ENCODE results near the gene SORCS1. TPM values are rescaled to one million over a fixed set of nuclear protein-coding genes. Genes with fewer than 3 reads are reported as not detected.

The SORCS1 gene
- total and polyA plus RNA-seq, 8 donors: 0.46 to 2.6 (median 1.6) TPM

GRCh38 chr10:106711313-106711906 is 453.1 kb downstream of the SORCS1 start:
- FAIRE-seq: no peak
- H3K27me3 ChIP-seq: no peaks in the 10 kb centered on the region
- no peaks in the 10 kb centered on the region for H3K9me3 ChIP-seq
- peak in 2 of 4 donors; percentile 55 to 70 for ATAC-seq
- no peak overlapping the region for H3K4me3 ChIP-seq
- H3K27ac ChIP-seq: no peak overlapping the region
- peak in 5 of 6 donors; percentile 4 to 74 (median 36) for DNase-seq
- H3K4me1 ChIP-seq: no peaks in the 10 kb centered on the region
- H3K36me3 ChIP-seq: no peaks in the 10 kb centered on the region
- intact Hi-C loops (cut with DNase I): no loop called here
- WGBS, 2 donors: 59 to 69% methylated on average over 6 of the region's 6 CpGs
- peak; percentile 41 to 57 (median 52) for TF ChIP-seq CTCF (IDR thresholded peaks at IDR 0.05)

GRCh38 chr10:106708506-106708905 is 456.0 kb downstream of the SORCS1 start:
- Histone ChIP-seq H3K27ac (no peak overlapping the region), H3K4me1 (no peaks in the 10 kb centered on the region), H3K4me3 (no peak overlapping the region), H3K36me3 (no peaks in the 10 kb centered on the region), H3K9me3 (no peaks in the 10 kb centered on the region), H3K27me3 (no peaks in the 10 kb centered on the region)
- no peak for TF ChIP-seq CTCF (IDR thresholded peaks at IDR 0.05)
- DNase-seq: no peak
- no peak for ATAC-seq
- WGBS, 2 donors: 48 to 57% methylated on average over 2 of the region's 2 CpGs
- FAIRE-seq: no peak
- intact Hi-C loops (cut with DNase I): loop anchor here in 1 of 3 donors (10.0 kb wide), 1 partner anchor 1836 kb away; no protein-coding TSS in a partner anchor

- ATAC-seq: no peak
- H3K4me3 ChIP-seq: no peak overlapping the region
- H3K4me1 ChIP-seq: no peaks in the 10 kb centered on the region
- no peak for FAIRE-seq
- H3K36me3 ChIP-seq: no peaks in the 10 kb centered on the region
- intact Hi-C loops (cut with DNase I): loop anchor here in 1 of 3 donors (10.0 kb wide), 1 partner anchor 1837 kb away; no protein-coding TSS in a partner anchor
- TF ChIP-seq CTCF (IDR thresholded peaks at IDR 0.05): no peak
- DNase-seq: no peak
- H3K9me3 ChIP-seq: no peaks in the 10 kb centered on the region
- no peaks in the 10 kb centered on the region for H3K27me3 ChIP-seq
- whole genome bisulfite sequencing, 2 donors: 45 to 52% methylated on average over 3 of the region's 3 CpGs
- no peak overlapping the region for H3K27ac ChIP-seq
Measured at GRCh38 chr10:106707657-106708056, 456.8 kb downstream of the SORCS1 start.

- ATAC-seq (no peak), FAIRE-seq (no peak), DNase-seq (no peak)
- Histone ChIP-seq H3K27me3 (no peaks in the 10 kb centered on the region), H3K9me3 (no peaks in the 10 kb centered on the region), H3K27ac (no peak overlapping the region), H3K4me1 (no peaks in the 10 kb centered on the region), H3K36me3 (no peaks in the 10 kb centered on the region), H3K4me3 (no peak overlapping the region)
- intact Hi-C loops (cut with DNase I): loop anchor here in 1 of 3 donors (10.0 kb wide), 1 partner anchor 1839 kb away; no protein-coding TSS in a partner anchor
- no peak for TF ChIP-seq CTCF (IDR thresholded peaks at IDR 0.05)
Measured at GRCh38 chr10:106706127-106706526, 458.4 kb downstream of the SORCS1 start.

- no peak for FAIRE-seq
Measured at GRCh38 chr10:106705681-106706100, 458.8 kb downstream of the SORCS1 start.

More at GRCh38 chr10:106705681-106706100, 458.8 kb downstream of the SORCS1 start:
- no peak overlapping the region for H3K27ac ChIP-seq
- H3K36me3 ChIP-seq: no peaks in the 10 kb centered on the region
- WGBS, 2 donors: 6 to 8% methylated on average over 9 of the region's 9 CpGs
- H3K4me3 ChIP-seq: no peak overlapping the region
- intact Hi-C loops (cut with DNase I): loop anchor here in 1 of 3 donors (10.0 kb wide), 1 partner anchor 1839 kb away; no protein-coding TSS in a partner anchor
- DNase-seq (peak in 4 of 6 donors; percentile 35 to 60 (median 42)), ATAC-seq (peak; percentile 56 to 80 (median 71))
- H3K27me3 ChIP-seq: no peaks in the 10 kb centered on the region
- no peaks in the 10 kb centered on the region for H3K9me3 ChIP-seq
- TF ChIP-seq CTCF (IDR thresholded peaks at IDR 0.05): peak; percentile 47 to 76 (median 70)
- no peaks in the 10 kb centered on the region for H3K4me1 ChIP-seq

Data from pancreas (tissue), 10 donors.